Natural killer cell treated with Interleukin-12 subunit alpha and Interleukin-12 subunit beta and Interleukin-15 and Interleukin-18, amount 100 ng/mL, for 72 hours (primary cell): ENCODE data around the gene DARS1. TPM values are rescaled to one million over a fixed set of nuclear protein-coding genes. Genes with fewer than 3 reads are reported as not detected.

ENCODE experiments used
- ATAC-seq, 2 donors: fragments of 150-1000 bp; cut with Tn5 transposase in 1 of 2; sonication (Bioruptor Pico), chemical (Tn5 transposase) in 1 of 2; 2 replicates each; pipeline ENCODE4 v1.10.0; 2021
- DNase-seq: peaks from one replicate; pipeline ENCODE4 v3.0.0; 2022; ENCODE audit warnings: low spot score
- H3K27ac Mint-ChIP-seq, 2 donors: 1 replicate in 1 of 2; 2 replicates in 1 of 2; pipeline ENCODE4 v1.8.0; 2022; ENCODE audit warnings: mixed read lengths in 2 of 2, mild to moderate bottlenecking in 1 of 2, moderate library complexity in 1 of 2
- H3K27me3 Mint-ChIP-seq, 2 donors: 1 replicate in 1 of 2; 2 replicates in 1 of 2; pipeline ENCODE4 v1.8.0; 2022; ENCODE audit warnings: mixed read lengths in 2 of 2
- H3K36me3 Mint-ChIP-seq: one replicate; pipeline ENCODE4 v1.8.0; 2022; ENCODE audit warnings: mixed read lengths
- H3K4me1 Mint-ChIP-seq, 2 donors: 1 replicate in 1 of 2; 2 replicates in 1 of 2; pipeline ENCODE4 v1.8.0; 2022; ENCODE audit warnings: low read depth in 2 of 2, mixed read lengths in 2 of 2, mild to moderate bottlenecking in 1 of 2
- H3K4me3 Mint-ChIP-seq: one replicate; pipeline ENCODE4 v1.8.0; 2022; ENCODE audit warnings: mixed read lengths
- H3K9me3 Mint-ChIP-seq: 2 replicates; pipeline ENCODE4 v1.8.0; 2022; ENCODE audit warnings: mixed read lengths
- total RNA-seq, 2 donors: library from RNA; stranded (reverse); gene quantifications; one replicate each; pipeline ENCODE4 v1.2.3, GENCODE V29; 2022

The DARS1 gene
- total RNA-seq, 2 donors from 2014 or later: 113 to 116 TPM

DNA sequence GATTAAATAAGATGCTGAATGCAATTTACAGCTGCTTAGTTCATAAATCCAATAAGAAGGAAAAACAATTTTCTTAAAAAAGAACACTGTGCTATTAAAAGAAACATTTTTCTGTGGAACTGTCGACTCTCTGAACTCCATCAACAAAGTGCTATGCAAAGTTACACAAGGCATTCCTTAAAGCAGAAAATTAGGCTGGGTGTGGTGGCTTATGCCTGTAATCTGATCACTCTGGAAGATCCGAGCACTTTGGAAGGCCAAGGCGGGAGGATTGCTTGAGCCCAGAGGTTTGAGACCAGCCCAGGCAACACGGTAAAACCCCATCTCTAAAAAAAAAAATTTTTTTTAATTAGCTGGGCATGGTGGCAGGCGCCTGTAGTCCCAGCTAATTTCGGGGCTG is 122.2 kb downstream of the DARS1 start:
- Mint-ChIP-seq H3K27ac (no peak overlapping the region), H3K4me1 (peaks cover 3 to 5% of the 10 kb centered on the region in 2 donors), H3K27me3 (no peaks in the 10 kb centered on the region), H3K4me3 (no peak overlapping the region), H3K36me3 (peaks cover 46% of the 10 kb centered on the region), H3K9me3 (no peaks in the 10 kb centered on the region)
- DNase-seq: no peak
- no peak for ATAC-seq

DNA sequence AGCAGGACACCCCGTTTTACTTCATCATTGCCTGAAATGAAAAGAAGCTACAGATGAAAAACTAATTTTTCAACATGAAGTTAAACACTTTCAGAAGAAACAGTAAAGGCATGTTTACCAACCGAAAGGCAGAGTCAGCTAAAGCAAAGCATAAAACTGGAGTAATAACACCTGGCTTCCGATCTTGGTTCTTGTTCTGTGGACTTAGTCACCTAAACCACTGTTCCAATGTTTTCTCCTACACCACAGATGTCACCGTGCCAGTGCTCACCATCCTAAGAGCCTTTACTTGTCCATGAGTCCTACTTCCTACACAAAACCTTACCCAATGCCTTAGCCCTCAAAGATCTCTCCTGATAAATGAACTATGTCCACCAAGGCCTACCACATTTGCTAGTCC is 122.7 kb downstream of the DARS1 start:
- peaks cover 42% of the 10 kb centered on the region for H3K36me3 Mint-ChIP-seq
- no peak overlapping the region for H3K27ac Mint-ChIP-seq
- no peaks in the 10 kb centered on the region for H3K9me3 Mint-ChIP-seq
- no peak for DNase-seq
- no peaks in the 10 kb centered on the region for H3K27me3 Mint-ChIP-seq
- H3K4me3 Mint-ChIP-seq: no peak overlapping the region
- no peaks in the 10 kb centered on the region for H3K4me1 Mint-ChIP-seq
- ATAC-seq: no peak

Other genes starting within 250 kb of the DARS1 start
- 100 to 1,000 TPM; 123 to 138 TPM for gene UBXN4, start 243.8 kb downstream of the DARS1 start, total RNA-seq
- under 1 TPM; 0.33 to 0.50 TPM for gene LCT, start 148.4 kb downstream of the DARS1 start, total RNA-seq
- 100 to 1,000 TPM in 1 of 2 donors, 10 to 100 TPM in 1; 75.3 to 129 TPM for gene MCM6, start 109.2 kb downstream of the DARS1 start, total RNA-seq
- gene CXCR4, start 132.5 kb upstream of the DARS1 start, total RNA-seq: 10 to 100 TPM; 72.1 to 74.8 TPM